Left colon (tissue), 2 donors: Measurements from ENCODE around the gene AGO1. TPM values are rescaled to one million over a fixed set of nuclear protein-coding genes. Genes with fewer than 3 reads are reported as not detected.

Experiments
- ATAC-seq: fragments of 200-7000 bp; cut with Tn5 transposase; one replicate; pipeline ENCODE4 v1.9.1; 2020; ENCODE audit warnings: mild to moderate bottlenecking, moderate library complexity
- DNase-seq, 2 donors: peaks; one replicate each; pipeline ENCODE4 v3.0.0-alpha.2; 2020
- intact Hi-C, 2 donors: fragments of 100-400 bp; cut with DNase I in 1 of 2; cut with micrococcal nuclease in 1 of 2; formaldehyde crosslinking; loops; one replicate each; pipeline versions ENCODE4 v1.11.2 to v1.14.0; 2022; cut with DNase I, micrococcal nuclease
- long read RNA-seq: library from polyadenylated mRNA; unstranded; transcript quantifications from one replicate; pipeline ENCODE4 v2.0.0, GENCODE V29; 2021
- total RNA-seq, 2 donors: library from RNA; stranded (reverse); fragmentation: NEBNext Ultra II Directional; extraction: Animal tissue kit (Norgen Biotek cat#: 25700); gene quantifications; one replicate each; pipeline ENCODE4 v1.2.1, GENCODE V29; 2021
- donor health status: DM: no; HTN: no; CAD: no.
- donor health status: DM: yes; HTN: yes; CAD: no.

Gene AGO1
- total RNA-seq: 10 to 100 TPM; 23.7 to 25.1 TPM
- long read RNA-seq, partial matches to known transcripts: 2 of 9 reads
- long read RNA-seq, other reads (novel, unspliced or antisense): 7 of 9 reads

DNA sequence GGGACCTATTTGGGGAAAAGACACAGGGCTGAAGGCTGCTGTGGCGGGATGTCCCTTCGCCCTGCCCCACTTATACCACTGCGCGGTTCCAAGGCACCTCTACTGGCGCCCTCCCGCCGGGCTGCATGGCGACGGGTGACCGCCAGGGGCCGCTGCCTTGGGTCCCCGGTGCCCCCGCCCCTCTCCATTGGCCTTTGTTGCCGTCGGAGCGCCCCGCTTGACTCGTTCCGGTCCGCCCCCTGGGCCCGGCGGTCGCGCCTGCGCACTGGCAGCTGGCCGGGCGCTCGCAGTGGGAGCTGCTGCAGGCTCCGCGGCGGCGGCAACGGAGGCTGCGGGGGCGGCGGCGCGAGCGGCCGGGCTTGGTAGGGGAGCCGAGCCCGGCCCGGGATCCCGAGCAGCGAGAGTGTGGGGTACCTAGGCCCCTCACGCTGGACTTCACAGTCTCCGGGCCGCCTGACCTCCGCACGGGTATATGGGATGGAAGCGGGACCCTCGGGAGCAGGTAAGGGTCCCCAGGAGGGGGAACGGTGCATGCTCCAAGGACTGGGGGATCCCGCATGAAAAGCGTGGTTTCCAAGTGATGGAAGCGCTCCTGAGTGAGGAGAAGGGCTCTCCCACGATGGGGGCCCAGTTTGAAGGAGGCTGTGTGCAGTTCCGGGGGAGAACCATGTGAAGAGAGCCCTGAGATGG lies at the start of gene AGO1:
Gene AGO1, plus strand, starts transcription at position 265 of the 690 bp plus-strand sequence. Its CDS starts 213 bp downstream, at position 478.
- ATAC-seq: peak; percentile 91
- DNase-seq: peak; percentile 93
- intact Hi-C loops: no loop called here

DNA sequence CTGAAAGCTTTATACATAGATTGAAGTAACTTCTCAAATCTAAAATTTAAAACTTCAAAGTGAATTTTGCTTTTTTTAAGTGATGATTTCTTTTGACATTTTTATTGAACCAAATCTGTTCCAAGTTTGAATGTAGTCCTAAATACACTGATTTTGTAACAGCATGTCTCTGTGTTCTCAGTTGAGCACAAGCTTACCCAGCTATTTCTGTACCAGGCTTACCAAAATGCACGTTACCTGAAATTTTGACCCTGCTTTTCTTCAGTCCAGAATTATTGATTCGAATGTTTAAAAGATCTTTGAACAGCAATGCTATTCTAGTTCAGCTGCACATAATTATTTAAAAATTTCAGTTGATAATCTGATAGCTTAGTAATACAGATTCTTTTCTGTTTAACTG lies 49.6 kb upstream of the AGO1 start:
- DNase-seq (no peak), ATAC-seq (no peak)
- intact Hi-C loops: no loop called here

DNA sequence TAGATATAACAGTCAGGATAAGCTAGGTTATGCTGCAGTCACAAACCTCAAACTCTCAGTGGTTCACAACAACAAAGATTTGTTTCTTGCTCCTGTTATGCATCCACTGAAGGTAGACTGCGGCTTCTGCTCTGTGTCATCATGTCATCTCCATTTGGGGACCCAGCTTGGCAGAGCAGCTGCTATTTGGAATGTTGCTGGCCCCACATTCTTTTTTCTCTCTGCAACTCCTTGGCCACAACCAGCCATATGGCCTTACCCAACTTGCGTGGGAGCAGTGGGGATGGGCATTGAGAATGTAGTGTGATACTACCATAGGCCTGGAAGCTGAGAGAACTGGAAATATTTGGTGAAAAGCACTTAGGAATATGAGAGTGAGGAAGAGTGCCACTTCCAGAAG lies 48.8 kb upstream of the AGO1 start:
- DNase-seq: no peak
- intact Hi-C loops: no loop called here
- ATAC-seq: no peak

DNA sequence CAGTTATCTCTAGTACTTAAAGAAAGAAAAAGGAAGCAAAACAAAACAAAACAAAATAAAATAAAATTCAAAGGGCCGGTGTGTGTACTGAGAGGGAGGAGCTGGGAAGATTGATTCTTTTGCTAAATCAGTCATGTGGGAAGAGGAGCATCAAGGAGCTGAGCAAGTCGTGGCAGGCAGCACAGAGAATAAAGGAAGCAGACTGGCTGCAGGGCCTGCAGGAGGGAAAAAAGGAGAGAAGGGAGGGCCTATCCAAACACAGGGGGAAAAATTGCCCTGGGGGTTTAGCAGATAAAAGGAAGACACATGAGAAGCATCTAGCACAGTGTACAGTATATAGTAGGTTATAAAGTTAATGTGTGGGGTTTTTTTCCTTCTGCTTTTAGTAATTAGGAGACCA lies 47.6 kb upstream of the AGO1 start:
- ATAC-seq (no peak), DNase-seq (no peak)
- intact Hi-C loops: no loop called here

DNA sequence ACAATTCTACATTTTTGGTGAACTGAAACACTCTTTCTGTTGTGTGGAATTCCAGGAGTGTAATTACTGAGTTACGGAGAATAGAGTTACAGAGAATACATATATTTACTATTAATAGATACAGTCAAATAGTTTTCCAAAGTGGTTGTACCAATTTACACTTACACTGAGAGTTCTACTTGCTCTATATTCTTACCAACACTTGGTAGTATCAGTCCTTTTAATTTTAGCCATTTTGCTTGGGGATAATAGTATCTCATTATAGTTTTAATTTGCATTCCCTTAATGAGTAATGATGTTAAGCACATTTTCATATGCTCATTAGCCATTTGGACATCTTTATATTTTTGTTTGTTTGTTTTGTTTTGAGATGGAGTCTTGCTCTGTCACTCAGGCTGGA lies 46.3 kb upstream of the AGO1 start:
- intact Hi-C loops: no loop called here
- ATAC-seq (no peak), DNase-seq (no peak)

DNA sequence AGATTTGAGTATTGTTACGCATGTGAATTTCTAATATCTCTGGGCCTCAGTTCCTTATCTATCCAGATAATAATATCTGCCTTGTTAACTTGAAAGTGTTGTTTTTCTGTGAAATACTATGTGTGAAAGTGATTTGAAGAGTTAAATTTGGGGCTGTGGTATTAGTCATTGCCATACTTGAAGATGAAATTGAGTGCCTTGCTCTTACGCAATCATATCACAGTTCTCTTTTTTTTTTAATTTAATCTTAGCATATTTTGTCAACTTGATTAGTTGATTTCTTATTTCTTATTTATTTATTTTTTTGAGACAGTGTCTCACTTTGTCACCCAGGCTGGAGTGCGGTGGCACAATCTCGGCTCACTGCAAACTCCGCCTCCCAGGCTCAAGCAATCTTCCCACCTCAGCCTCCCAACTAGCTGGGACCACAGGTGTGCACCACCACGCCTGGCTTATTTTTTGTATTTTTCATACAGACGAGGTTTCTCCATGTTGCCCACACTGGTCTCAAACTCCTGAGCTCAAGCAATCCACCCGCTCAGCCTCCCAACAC lies 44.2 kb upstream of the AGO1 start:
- DNase-seq: no peak
- intact Hi-C loops: no loop called here
- no peak for ATAC-seq

DNA sequence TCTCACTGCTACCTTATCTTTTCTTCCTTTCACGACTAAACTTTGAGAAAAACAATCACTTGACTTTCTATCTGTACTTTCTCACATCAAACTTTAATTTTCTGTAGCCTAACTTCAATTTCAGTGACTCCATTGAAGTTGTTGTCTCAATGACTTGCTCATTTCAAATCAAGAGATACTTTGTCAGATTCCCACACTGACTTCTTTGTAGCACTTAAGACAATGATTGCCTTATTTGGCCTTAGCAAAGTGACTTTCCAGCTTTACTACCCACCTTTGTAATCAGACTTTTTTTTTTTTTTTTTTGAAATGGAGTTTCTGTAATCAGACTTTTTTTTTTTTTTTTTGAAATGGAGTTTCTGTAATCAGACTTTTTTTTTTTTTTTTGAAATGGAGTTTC lies 38.2 kb upstream of the AGO1 start:
- intact Hi-C loops: no loop called here
- ATAC-seq (no peak), DNase-seq (no peak)

DNA sequence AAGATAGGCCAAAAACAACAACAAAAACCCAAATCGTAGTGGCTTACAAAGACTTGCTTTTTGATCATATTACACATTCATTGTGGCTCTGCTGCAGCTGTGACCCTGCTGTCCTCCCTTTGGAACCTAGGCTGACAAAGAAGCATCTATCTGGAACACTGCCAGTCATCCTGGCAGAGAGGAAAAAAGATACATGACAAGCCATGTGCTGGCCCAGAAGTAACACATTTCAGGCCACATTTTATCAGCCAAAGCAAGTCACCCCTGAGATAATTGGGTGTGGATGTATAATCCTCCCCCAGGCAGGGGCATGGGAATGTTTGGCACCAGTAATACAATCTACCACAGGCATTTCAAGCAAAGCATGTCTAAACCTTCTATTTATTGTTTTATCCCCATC lies 37.2 kb upstream of the AGO1 start:
- ATAC-seq: no peak
- intact Hi-C loops: no loop called here
- DNase-seq: no peak

DNA sequence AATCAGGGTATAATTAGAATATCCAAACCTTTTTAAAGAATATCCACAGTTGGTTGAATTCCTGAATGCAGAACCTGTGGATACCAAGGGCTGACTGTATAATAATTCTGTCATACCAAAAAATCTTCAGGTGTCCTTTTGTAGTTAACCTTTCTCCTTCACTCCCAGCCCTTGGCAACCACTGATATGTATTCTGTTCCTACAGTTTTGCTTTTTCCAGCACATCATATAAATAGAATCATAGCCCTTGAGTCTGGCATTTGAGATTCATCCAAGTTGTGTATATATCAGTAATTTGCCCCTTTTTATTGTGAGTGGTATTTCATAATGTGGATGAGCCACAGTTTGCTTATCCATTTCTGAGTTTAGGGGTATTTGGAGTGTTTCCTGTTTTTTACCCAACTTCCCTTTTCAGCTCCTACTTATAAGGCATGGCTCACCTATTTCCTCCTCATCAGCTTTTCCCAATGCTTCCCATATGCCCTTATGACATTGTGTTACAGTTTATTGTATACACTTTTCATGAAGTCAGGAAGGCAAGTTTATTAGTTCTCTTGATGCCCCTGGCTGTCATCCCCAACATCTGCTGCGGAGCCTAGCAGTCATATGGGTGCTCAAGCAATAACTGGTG lies 35.0 kb upstream of the AGO1 start:
- DNase-seq (no peak), ATAC-seq (no peak)
- intact Hi-C loops: no loop called here

DNA sequence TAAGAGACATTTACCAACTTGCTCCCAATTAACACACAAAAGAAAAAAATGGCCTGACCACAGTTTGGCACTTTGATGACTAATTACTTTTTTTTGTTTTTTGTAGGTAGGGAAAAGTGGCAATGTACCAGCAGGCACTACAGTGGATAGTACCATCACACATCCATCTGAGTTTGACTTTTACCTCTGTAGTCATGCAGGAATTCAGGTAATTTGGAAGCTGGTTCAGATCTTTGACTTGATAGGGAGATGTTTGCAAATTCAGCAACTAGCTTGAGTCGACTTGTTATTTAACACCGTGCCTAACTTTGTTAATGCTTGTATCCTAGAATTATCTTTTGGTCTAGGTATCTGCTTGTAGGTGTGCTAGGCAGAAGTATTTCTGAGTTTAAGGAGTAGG lies 33.0 kb upstream of the AGO1 start:
- intact Hi-C loops: no loop called here
- DNase-seq (no peak), ATAC-seq (no peak)

DNA sequence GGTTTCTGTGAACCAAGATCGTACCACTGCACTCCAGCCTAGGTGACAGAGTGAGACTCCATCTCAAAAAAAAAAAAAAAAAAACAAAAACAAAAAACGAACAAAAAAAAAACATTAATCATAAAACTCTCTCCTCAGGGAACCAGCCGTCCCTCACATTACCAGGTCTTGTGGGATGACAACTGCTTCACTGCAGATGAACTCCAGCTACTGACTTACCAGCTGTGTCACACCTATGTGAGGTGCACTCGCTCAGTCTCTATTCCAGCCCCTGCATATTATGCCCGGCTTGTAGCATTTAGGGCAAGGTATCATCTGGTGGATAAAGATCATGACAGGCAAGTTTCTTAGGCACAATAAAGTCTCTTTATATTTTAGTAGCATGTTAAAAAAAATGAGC lies 32.3 kb upstream of the AGO1 start:
- intact Hi-C loops: no loop called here
- DNase-seq: no peak
- no peak for ATAC-seq

DNA sequence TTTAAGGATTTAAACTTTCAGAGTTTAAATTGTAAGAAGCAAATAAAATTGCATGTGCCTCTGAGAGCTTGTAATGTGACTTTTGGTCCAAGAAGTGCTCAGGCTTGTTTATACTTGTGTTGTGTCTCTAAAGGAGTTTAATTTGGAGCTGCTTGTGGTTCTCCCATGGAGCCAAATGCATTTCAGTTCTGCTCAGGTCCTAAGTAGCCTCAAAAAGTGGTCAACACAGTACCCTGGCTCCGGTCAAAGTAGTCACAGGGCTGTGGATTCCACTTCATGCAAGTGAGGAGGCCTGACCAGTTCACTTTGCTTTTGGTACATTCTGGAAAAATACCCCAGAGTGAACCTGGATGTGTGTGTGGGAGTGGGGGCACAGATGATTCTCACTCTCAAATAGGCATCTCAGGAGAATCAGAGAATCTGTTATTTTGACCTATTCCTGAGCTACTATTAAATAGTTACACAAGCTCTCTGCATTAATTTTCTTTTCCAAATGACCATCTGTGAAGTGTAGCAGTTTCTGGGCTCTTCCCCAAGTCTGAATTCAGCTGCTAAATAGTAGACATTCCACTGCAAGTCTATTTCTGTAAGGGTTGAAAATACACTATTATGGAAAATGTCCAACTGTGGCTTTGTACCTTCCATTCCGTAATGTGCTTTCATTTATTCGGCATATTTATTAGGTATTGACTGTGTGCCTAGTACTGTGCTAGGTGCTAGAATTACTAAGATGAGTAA lies 31.7 kb upstream of the AGO1 start:
- intact Hi-C loops: no loop called here
- ATAC-seq (no peak), DNase-seq (no peak)

DNA sequence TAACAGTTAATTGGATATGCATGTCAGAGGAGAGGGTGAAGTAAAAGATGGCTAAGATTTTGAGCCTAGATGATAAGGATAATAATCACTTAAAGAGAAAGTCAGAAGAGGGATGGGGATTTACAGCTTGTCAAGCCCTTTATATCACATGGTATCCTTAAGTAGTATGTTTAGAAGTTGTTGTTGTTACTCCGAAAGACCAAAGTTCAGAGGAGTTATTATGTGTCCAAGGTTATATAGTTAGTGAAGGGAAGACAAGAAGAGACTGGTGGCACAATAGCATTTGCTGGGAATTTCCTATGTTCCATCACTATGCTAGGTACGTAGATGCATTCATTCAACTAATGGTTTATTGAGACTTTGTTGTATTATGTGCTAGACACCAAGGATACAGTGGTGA lies 30.8 kb upstream of the AGO1 start:
- no peak for DNase-seq
- intact Hi-C loops: no loop called here

DNA sequence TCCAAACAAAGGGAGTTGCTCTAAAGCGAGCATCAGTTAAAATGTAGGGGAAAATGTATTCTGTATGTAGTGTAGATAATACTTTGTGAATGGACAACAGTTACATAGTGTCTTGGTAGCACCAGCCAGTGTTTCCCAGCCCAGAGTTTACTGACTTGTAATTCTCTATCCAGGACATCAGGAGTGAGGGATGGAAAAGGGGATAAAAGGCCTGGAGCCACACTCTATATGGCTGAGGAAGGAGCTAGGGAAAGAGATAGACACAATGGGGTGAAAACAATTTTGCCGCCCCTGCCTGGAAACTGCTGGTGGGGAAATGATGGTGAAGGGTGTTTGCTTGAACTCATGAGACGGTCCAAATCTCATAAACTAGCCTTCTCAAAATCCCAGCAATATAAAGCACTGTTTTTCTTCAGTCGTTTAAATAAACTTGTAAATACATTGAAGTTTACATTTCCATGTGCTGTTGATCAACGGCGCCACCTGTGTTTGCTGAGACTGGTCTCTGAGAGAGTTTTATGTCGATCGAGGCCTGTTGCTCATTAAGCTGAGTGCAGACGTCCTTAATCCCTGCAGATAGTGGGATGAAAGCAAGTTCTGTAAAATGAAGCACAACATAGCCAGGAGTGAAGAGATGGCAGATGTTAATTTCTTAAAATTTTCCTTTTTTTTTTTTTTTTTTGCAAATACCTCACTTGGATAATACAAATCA lies 27.9 kb upstream of the AGO1 start:
- ATAC-seq (peak; percentile 46), DNase-seq (peak in 1 of 2 donors; percentile 18)
- intact Hi-C loops: no loop called here

More for the DNA sequence above, 30.8 kb upstream of the AGO1 start:
- ATAC-seq: peak; percentile 73

DNA sequence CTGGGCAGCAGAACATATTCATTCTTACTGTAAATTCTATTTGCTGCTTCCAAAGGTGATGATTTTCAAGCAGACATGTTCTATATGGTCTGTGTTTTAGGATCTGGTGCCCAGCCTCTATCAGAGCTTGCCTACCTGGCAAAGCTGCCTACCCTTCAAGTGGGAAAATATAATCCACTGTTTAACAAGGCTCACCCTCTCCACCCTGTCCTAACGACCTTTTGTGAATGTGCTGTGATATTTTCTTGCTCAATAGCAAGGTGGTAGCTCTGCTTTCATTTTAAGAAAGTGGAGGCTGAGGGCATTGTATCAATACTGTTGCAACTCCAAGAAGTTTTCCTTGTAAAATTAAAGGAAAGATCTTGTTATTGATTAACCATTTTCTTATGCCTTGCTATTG lies 26.0 kb upstream of the AGO1 start:
- peak; percentile 63 for ATAC-seq
- DNase-seq: no peak
- intact Hi-C loops: no loop called here

DNA sequence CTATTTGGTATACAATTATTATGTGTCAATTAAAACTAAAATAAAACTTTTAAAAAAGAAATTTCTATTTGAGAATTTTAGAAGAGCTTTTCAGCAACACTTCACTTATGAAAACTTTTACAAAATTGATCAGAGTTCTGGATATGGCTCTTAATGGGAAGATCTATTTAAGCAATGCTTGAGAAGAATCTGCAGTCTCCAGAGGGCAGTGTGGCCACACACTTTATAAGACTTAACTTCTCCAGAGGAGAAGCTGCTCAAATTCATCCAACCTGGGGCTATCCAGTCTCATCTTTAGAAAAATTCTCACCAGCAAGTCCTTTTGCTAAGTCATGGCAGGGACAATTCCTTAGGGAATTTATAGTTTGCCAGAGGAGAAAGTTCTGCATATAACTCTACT lies 25.2 kb upstream of the AGO1 start:
- intact Hi-C loops: no loop called here
- ATAC-seq (peak; percentile 68), DNase-seq (peak in 1 of 2 donors; percentile 19)

DNA sequence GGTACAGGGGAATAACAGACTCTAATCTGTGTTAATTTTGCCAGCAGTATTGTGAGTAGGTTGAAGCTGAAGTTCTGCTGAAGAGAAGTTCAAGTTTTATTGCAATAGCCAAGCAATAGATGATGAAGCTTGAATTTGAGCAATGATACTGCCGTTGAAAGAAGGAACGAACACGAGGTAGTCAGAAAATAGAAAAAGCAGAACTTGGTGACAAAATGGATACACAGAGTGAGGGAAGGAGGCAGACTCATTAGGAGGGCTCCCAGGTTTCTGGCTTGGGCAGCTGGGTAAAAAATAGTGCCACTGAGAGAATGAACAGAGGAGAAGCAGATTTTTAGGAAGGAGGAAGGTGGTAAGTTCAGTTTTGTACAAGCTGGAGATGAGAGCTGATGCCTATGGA lies 22.3 kb upstream of the AGO1 start:
- ATAC-seq (no peak), DNase-seq (no peak)
- intact Hi-C loops: no loop called here

DNA sequence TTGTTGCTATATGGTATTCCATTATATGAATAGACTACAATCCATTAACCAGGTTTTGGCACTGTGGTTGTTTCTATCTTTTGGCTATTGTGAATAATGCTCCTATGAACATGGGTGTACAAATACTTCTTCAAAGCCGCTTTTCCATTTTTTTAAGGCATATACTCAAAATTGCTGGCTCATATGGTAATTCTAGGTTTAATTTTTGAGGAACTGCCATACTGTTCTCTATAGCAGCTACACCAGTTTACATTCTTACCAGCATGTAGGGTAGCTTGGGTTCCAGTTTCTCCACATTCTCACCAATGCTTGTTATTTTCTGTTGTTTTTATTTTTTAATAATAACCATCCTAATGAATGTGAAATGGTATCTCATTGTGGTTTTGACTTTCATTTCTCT lies 19.9 kb upstream of the AGO1 start:
- DNase-seq: no peak
- intact Hi-C loops: no loop called here
- no peak for ATAC-seq

DNA sequence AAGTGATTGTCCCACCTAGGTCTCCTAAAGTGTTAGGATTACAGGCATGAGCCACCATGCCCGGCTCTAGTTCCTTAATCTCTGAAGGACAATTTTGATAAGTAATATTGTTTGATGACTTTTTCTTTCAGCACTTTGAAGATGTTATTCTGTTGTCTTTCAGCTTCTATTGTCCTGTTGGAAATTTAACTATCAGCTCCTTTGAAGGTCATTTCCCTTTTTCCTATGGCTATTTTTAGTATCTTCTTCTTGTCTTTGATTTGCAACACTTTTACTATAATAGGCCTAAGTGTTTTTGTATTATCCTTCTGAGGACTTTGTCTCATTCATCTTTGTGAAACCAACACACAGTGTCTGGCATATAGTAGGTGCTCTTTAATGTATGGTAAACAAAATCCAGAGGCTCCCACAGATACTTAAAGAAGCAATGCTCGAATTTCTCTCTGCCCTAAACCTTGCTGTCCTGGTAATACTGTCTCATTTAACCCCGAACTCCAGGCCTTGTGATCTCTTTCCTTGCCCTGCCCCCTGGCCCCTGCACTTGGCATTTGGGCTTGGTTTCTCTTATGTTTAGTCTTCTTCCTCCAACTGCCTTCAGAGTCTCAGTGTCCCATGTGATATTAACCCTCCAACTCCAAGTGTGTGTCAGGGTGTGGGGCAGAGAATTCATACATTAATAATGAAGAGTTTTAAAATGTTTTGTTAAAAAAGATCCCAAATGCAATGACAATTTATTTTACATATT lies 19.0 kb upstream of the AGO1 start:
- DNase-seq (no peak), ATAC-seq (no peak)
- intact Hi-C loops: no loop called here
